Measurements from ENCODE around the gene OTOP2.

GRCh38 chr17:74918906-74919305 is 5.2 kb upstream of the OTOP2 start:
- TF ChIP-seq NR2C1 (IDR thresholded peaks at IDR 0.05) (no peak), SREBF2 (IDR thresholded peaks at IDR 0.05; ENCODE audit: low read length) (no peak), MEF2A (IDR thresholded peaks at IDR 0.05; ENCODE audit: insufficient read depth, low read depth, low read length) (no peak), POLR2AphosphoS5 (IDR thresholded peaks at IDR 0.05; ENCODE audit: low read length) (no peak), ZBTB11 (CRISPR knock-in tag; IDR thresholded peaks at IDR 0.05) (no peak), HDAC2 (IDR thresholded peaks at IDR 0.05) (no peak), CREB1 (IDR thresholded peaks at IDR 0.05; ENCODE audit: low read depth) (no peak), TAF1 (IDR thresholded peaks at IDR 0.05; ENCODE audit: borderline replicate concordance, low read depth, low read length) (no peak)
- TF ChIP-seq, protein P1, sequence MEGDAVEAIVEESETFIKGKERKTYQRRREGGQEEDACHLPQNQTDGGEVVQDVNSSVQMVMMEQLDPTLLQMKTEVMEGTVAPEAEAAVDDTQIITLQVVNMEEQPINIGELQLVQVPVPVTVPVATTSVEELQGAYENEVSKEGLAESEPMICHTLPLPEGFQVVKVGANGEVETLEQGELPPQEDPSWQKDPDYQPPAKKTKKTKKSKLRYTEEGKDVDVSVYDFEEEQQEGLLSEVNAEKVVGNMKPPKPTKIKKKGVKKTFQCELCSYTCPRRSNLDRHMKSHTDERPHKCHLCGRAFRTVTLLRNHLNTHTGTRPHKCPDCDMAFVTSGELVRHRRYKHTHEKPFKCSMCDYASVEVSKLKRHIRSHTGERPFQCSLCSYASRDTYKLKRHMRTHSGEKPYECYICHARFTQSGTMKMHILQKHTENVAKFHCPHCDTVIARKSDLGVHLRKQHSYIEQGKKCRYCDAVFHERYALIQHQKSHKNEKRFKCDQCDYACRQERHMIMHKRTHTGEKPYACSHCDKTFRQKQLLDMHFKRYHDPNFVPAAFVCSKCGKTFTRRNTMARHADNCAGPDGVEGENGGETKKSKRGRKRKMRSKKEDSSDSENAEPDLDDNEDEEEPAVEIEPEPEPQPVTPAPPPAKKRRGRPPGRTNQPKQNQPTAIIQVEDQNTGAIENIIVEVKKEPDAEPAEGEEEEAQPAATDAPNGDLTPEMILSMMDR (IDR thresholded peaks at IDR 0.05 in 2 of 3, conservative IDR thresholded peaks at IDR 0.05 in 1 of 3; ENCODE audit: control insufficient read depth in 2 of 3, extremely low read depth in 1 of 3, insufficient read depth in 1 of 3, low read depth in 3 of 3, low read length in 3 of 3), result no peak
- TF ChIP-seq, protein P2, sequence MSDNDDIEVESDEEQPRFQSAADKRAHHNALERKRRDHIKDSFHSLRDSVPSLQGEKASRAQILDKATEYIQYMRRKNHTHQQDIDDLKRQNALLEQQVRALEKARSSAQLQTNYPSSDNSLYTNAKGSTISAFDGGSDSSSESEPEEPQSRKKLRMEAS (IDR thresholded peaks at IDR 0.05; ENCODE audit: low read depth, low read length), result no peak

Measured in GM12878 (cell line).